ENCODE data around the gene BPIFA3.

BPIFA3 gene

GRCh38 chr20:33276303-33277113, 59.4 kb downstream of the BPIFA3 start:
- H3K4me3 ChIP-seq (replicated peaks; ENCODE audit: low read depth, low read length), result no peak overlapping the region
- DNase-seq (ENCODE audit: extremely low read depth, low read depth), result no peak
- TF ChIP-seq CTCF (IDR thresholded peaks at IDR 0.05; ENCODE audit: low read depth, low read length, missing control alignments), result no peak

Measured in HFF-Myc (cell line).